Mammary epithelial cell (primary cell): ENCODE data around the gene FAM13A.

ENCODE experiments used
- CTCF ChIP-seq, 2 donors: IDR thresholded peaks in 1 of 2; conservative IDR thresholded peaks in 1 of 2; 2 replicates each; pipeline ENCODE4 v1.5.1; 2011 to 2012; ENCODE audit warnings: inconsistent platforms in 2 of 2, low read length in 2 of 2, mild to moderate bottlenecking in 2 of 2, control low read depth in 1 of 2, low read depth in 1 of 2; ENCODE audit not compliant: insufficient read depth in 1 of 2; ENCODE audit errors: extremely low read depth in 1 of 2
- EZH2 ChIP-seq: IDR thresholded peaks from 2 replicates; pipeline ENCODE4 v1.6.1; 2012; ENCODE audit warnings: low read length, inconsistent platforms, borderline replicate concordance

GRCh38 chr4:88900432-88900831 is 156.6 kb downstream of the FAM13A start:
- TF ChIP-seq CTCF (conservative IDR thresholded peaks at IDR 0.05 in 1 of 2, IDR thresholded peaks at IDR 0.05 in 1 of 2; ENCODE audit: extremely low read depth in 1 of 2, insufficient read depth in 1 of 2, low read depth in 1 of 2, low read length in 2 of 2) (no peak), EZH2 (no peak)
